Right ventricle myocardium inferior (tissue), 1 donor: ENCODE results near the gene ATXN7L2. TPM values are rescaled to one million over a fixed set of nuclear protein-coding genes. Genes with fewer than 3 reads are reported as not detected.

Source experiments
- ATAC-seq: fragments of 200-7000 bp; cut with Tn5 transposase; one replicate; pipeline ENCODE4 v1.9.1; 2020; ENCODE audit warnings: mild to moderate bottlenecking, moderate library complexity
- DNase-seq: peaks from one replicate; pipeline ENCODE4 v3.0.0; 2021; ENCODE audit errors: missing footprints
- intact Hi-C: fragments of 100-400 bp; cut with DNase I; formaldehyde crosslinking; loops from one replicate; pipeline ENCODE4 v1.11.0; 2022
- total RNA-seq: library from RNA; stranded (reverse); fragmentation: NEBNext Ultra II Directional; extraction: Animal tissue kit (Norgen Biotek cat#: 25700); gene quantifications from one replicate; pipeline ENCODE4 v1.2.1, GENCODE V29; 2021
- donor health status: DM: no; HTN: yes; CAD: no; lungs with severe emphysema.

ATXN7L2 gene
- total RNA-seq, 1 donor from 2014 or later, result 2.5 TPM

GRCh38 chr1:109509176-109510134, 25.8 kb downstream of the ATXN7L2 start, which contains the start of gene AMIGO1:
AMIGO1 (minus strand) TSS chr1:109509727; CDS start chr1:109508912, 815 bp downstream.
- no peak for DNase-seq
- intact Hi-C loops, result no loop called here
- peak; percentile 84 for ATAC-seq

DNA sequence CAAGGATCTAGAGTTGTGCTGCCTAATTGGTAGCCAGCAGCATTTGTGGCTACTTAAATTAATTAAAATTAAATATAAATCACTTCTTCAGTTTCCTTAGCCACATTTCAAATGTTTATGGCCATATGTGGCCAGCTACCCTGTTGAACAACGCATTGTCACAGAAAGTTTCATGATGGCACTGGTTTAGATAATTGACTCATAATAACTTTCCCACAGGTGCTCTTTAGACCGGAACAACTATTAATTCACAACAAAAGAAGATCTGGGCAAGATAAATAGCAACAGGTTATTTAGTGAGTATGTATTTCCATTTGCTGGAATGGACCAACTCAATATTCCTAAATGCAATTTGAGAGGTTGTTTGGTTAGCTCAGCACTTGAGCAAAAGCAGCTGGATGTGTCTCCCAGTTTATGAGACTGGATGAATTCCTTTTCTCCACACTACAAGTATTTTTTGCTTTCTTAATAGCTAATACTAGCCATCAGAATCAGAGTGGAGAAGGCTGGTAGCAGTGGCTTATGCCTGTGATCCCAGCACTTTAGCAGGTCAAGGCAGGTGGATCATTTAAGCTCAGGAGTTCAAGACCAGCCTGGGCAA, 29.5 kb downstream of the ATXN7L2 start:
- no peak for ATAC-seq
- intact Hi-C loops, result no loop called here
- no peak for DNase-seq

GRCh38 chr1:109514846-109515245, 31.1 kb downstream of the ATXN7L2 start:
- no peak for ATAC-seq
- DNase-seq, result no peak
- intact Hi-C loops, result no loop called here

GRCh38 chr1:109516872-109517271, 33.2 kb downstream of the ATXN7L2 start:
- ATAC-seq, result no peak
- no peak for DNase-seq
- intact Hi-C loops, result no loop called here

DNA sequence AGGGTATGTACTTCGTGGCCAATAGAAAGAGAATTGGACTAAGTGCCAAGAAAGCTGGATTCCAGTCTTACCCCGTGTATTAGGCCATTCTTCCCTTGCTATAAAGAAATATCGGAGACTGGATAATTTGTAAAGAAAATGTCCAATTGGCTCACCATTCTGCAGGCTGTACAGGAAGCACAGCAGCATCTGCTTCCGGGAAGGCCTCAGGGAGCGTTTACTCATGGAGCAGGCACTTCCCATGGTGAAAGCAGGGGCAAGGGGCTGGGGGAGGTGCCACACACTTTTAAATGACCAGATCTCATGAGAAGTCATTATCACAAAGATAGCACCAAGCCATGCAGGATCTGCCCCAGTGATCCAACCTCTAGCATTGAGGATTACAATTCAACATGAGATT, 33.6 kb downstream of the ATXN7L2 start:
- intact Hi-C loops, result no loop called here
- DNase-seq (no peak), ATAC-seq (no peak)

GRCh38 chr1:109521002-109521951, 37.6 kb downstream of the ATXN7L2 start:
- no peak for DNase-seq
- peak; percentile 64 for ATAC-seq
- intact Hi-C loops, result no loop called here

DNA sequence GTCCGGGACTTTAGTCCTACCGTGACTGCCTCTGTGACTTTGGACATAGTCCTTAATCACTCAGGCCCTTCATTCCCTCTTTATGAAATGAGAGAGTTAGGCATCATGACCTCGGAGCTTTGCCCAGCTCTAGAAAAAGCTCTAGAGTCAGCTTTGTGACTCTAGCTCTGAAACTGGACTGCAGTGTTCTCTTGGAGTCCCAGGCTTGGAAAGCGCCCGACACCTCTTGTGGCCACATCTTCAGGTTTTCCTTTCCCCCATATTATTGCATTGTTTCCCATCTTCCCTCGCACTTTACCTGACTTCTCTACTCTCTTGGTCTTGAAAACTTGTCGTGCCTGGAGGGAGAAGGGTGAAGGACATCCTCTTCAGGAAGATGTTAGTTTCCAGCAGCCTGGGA, 38.3 kb downstream of the ATXN7L2 start:
- DNase-seq (no peak), ATAC-seq (no peak)
- intact Hi-C loops, result no loop called here

DNA sequence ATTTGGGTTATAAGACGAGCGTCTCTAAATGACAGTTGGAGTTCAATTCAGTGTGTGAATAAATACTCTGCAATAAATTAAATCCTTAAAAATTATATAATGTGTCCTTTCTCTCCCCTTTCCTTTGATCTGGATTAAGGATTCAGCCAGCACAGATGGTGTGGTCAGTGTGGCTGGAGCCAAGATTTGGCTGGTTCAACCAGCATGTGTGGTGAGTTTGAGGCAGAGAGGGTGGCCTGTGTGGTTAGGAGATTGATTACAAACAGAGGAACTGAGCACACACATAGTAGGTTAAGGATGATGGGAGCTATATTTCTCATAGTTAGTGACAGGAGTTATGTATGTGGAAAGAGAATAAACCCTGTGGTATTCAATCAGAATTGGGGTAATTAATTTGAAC, 40.0 kb downstream of the ATXN7L2 start:
- intact Hi-C loops, result no loop called here
- ATAC-seq (no peak), DNase-seq (no peak)

DNA sequence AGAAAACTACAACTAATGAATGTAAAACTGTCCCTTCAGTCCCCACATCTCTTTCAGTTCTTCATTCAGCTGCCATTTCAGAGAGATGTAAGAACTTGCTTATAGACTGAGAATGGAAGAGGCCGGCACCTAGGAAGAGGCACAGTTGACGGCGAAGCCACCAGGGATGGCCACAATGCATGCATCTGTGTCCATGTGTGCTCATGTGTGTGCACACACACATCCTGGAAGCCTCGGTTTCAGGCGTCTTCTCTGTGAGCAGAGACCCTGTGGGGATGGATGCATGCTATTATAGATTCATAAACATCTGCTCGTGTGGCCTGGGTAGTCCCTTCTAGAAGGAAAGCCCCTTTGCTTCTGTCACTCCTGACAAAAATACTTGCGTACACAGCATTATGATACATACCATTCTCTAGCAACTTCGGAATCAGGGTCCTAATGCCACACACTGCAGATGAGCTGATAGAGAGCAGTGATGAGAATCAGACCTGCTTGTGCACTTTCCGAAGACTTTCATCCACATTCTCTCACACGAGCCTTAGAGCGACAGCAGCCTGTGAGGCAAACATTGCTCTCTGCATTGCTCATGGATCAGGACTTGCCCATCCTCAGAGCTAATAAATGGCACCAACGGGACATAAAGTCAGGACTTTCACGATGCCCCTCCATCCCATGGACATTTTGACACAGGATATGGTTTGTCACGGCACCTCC, 43.5 kb downstream of the ATXN7L2 start:
- ATAC-seq (no peak), DNase-seq (no peak)
- intact Hi-C loops, result no loop called here

- no peak for ATAC-seq
- no peak for DNase-seq
- intact Hi-C loops, result no loop called here
Observed at GRCh38 chr1:109527846-109528695, 44.4 kb downstream of the ATXN7L2 start.

DNA sequence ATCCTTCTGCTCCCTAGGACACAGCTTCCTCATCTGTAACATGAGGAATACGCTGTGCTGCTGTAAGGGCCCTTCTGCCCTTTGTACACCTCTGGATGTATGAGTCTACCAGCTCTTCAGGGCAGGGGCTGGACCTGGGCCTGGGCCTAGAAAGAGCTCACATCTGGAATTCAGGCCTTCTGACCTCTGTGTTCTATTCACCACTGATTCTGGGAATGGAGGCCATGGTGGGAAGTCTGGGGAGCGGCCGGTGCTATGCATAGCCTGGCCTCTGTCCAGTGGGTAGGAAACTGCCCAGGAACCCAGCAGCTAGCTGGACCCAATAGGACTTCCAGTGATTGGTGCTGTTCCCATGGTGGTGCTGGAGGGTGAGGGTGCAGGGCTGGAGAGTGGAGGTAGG, 45.0 kb downstream of the ATXN7L2 start:
- ATAC-seq, result no peak
- DNase-seq, result no peak

GRCh38 chr1:109529881-109530456, 46.3 kb downstream of the ATXN7L2 start:
- intact Hi-C loops, result loop anchor here (5.0 kb wide), 2 partner anchors 103 to 248 kb away; partner anchors contain the start of genes PSMA5 and PSRC1
- DNase-seq (no peak), ATAC-seq (no peak)

More for the DNA sequence above, 45.0 kb downstream of the ATXN7L2 start:
- intact Hi-C loops, result no loop called here

DNA sequence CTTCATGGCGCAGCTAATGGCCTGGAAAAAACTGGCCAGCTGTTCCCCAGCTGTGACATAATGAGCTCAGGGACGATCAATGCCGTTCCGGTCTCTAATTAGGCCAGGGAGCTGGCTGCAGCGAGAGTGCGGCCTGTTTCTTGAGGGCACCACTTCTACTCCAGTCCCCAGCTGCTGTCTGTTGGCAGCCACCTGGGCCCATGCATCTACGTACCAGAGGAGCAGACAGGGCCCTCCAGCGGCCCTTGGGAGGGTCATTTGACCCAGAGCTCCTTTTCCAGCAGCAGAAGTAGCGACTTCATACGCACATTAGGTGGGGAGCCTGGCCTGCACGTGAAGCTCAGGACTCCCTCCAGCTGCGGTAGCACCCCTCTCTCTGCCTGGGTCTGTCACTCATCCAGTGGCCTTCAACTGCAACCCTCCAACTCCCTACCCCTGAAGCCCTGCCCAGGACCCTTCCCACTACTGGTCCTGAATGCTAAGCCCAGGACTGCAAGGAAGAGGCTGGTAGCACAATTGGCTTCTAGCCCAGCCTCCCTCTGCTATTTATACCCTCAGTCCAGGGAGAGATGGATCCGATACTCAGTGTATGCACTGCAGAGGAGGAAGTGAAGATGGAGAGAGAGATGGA, 46.9 kb downstream of the ATXN7L2 start:
- no peak for DNase-seq
- intact Hi-C loops, result loop anchor here (5.0 kb wide), 2 partner anchors 103 to 248 kb away; partner anchors contain the start of genes PSMA5 and PSRC1
- no peak for ATAC-seq

- intact Hi-C loops, result loop anchor here (5.0 kb wide), 2 partner anchors 104 to 249 kb away; partner anchors contain the start of genes PSMA5 and PSRC1
- ATAC-seq, result no peak
Observed at GRCh38 chr1:109531380-109531779, 47.7 kb downstream of the ATXN7L2 start.

DNA sequence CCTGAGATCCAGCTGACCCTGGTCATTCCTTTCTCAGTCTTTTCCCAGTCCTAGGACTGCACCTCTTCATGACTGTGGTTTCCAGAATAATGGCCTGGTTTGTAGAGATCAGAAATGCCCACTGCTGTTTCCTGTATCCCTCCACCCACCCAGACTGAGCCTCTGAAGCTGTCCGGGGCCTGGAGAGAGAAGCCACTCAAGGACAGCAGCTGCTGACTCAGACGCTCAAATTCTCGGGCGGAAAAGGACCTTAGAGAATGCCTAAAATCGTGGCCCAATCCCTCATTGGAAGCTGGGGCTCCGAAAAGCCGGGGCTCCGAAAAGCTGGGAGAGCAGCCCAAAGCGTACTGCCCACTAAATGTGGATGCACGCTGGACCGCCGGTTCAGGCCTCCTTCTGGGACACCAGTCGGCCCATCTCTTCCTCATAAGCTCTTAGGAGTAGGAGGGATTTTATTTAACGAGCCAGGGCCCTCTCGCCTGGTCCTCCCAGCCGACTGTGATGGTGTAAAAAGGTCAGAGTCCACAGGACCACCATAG, 48.2 kb downstream of the ATXN7L2 start:
- intact Hi-C loops, result loop anchor here (2.0 to 5.0 kb wide), 3 partner anchors 39 to 250 kb away; partner anchors contain the start of genes PSMA5 and PSRC1
- DNase-seq, result no peak
- ATAC-seq, result no peak

More at GRCh38 chr1:109531380-109531779, 47.7 kb downstream of the ATXN7L2 start:
- no peak for DNase-seq
